ENCODE data around the gene DCC. TPM values are rescaled to one million over a fixed set of nuclear protein-coding genes. Genes with fewer than 3 reads are reported as not detected.
"Not testable (repeated sequence)": the region's sequence is repeated elsewhere in the genome, so short reads cannot be mapped to it uniquely, and the experiment has no call there.

Gene DCC
- total RNA-seq, 1 donor from 2014 or later: not detected

DNA sequence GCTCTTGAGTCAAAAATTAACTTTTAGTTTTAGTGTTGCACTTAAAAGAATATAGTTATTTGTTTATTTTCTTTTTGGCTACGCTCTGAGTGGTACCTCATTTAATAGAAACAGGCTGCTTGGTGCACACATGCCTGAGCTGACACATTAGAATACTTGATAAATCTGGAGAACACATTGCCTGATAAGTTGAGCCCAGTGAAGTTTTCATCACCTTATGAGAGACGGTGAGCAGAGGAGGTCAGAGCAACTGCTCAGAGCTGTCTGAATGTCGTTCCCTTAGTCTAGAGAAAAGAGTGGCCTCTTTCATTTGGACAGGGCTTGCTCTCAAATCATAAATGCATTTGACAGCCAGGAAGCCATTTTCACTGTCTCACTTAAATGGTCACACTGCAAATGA is 1168.5 kb downstream of the DCC start:
- no peak overlapping the region for H3K4me3 ChIP-seq (ENCODE audit: low read depth, low read length)
- DNase-seq (ENCODE audit: low read depth): no peak
- no peak for TF ChIP-seq CTCF (conservative IDR thresholded peaks at IDR 0.05; ENCODE audit: low read depth, low read length)

- DNase-seq (ENCODE audit: low read depth): no peak
- TF ChIP-seq CTCF (conservative IDR thresholded peaks at IDR 0.05; ENCODE audit: low read depth, low read length): no peak
- no peak overlapping the region for H3K4me3 ChIP-seq (ENCODE audit: low read depth, low read length)
Observed at GRCh38 chr18:53509886-53510285, 1169.9 kb downstream of the DCC start.

DNA sequence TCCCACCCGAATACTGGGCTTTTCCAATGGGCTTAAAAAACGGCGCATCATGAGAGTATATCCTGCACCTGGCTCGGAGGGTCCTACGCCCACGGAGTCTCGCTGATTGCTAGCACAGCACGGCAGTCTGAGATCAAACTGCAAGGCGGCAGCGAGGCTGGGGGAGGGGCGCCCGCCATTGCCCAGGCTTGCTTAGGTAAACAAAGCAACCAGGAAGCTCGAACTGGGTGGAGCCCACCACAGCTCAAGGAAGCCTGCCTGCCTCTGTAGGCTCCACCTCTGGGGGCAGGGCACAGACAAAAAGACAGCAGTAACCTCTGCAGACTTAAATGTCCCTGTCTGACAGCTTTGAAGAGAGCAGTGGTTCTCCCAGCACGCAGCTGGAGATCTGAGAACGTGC is 1171.7 kb downstream of the DCC start:
- not testable (repeated sequence) for DNase-seq (ENCODE audit: low read depth); H3K4me3 ChIP-seq (ENCODE audit: low read depth, low read length)

DNA sequence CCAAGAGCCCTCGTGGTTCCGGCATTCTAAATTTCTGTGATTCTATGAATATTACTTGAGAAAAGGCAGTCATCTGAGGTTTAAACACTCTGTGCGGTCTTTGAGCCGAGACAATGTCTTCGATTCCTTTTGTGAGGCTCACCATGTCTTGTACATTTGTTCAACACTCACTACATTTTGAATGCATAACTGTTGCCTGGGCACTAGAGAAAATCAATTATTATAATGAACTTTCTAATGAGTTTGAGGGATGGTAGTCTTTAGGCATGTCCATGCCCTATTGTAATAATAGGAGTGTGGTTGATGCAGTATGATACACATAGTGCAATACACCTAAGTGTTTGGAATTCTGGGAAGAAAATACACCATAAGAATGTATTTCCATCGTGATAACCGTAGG is 1181.1 kb downstream of the DCC start:
- TF ChIP-seq CTCF (conservative IDR thresholded peaks at IDR 0.05; ENCODE audit: low read depth, low read length): no peak
- no peak for DNase-seq (ENCODE audit: low read depth)
- H3K4me3 ChIP-seq (ENCODE audit: low read depth, low read length): no peak overlapping the region

DNA sequence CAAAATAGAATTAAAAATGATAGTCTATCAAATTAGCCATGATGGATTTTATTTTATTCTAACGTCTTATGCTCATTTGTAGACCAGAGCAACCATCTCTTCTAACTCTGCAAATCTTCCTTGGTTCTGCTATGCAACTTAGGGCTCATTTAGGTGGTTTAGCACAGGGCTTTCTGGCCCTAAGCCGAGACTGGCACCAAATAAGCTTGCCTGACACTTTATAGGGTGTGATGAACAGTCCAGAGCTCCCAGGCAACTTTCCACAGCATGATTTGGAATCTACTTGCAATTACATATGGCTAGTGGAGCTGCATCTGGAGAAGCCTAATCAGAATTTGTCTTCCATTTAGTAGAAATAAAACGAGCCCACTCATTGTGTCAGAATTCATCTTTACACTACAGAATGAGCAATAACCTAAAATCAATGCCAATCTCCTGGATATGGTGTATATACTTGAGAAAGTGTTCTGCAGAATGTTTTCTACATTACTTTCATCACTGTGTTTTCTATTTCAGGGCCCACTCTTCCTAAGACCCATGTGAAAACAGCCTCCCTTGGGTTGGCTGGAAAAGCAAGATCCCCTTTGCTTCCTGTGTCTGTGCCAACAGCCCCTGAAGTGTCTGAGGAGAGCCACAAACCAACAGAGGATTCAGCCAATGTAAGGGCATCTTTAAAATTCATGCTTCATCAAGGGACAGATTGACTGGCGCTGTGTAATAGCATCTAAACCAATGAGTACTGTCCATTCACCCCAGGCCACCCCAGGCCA is 1186.3 kb downstream of the DCC start:
- TF ChIP-seq CTCF (conservative IDR thresholded peaks at IDR 0.05; ENCODE audit: low read depth, low read length): no peak
- H3K4me3 ChIP-seq (ENCODE audit: low read depth, low read length): no peak overlapping the region
- DNase-seq (ENCODE audit: low read depth): no peak

DNA sequence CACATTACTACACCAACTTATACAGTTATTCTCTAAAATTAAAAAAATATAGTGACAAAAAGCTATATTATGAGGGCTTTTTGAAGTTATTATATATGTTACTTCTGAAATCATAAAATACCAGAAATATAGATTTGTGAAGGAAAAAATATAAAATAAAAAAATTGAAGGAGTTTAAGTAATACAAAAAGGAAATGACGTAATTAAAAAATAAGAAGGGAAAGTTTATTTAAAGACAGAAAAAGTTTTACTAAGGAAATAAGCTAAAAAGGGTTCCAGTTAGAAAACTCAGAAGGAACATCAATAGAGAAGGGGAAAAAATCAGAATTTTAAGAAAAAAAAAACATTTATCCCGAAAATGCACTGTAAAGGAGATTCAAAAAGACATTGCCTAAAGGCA is 1187.4 kb downstream of the DCC start:
- DNase-seq (ENCODE audit: low read depth): no peak
- TF ChIP-seq CTCF (conservative IDR thresholded peaks at IDR 0.05; ENCODE audit: low read depth, low read length): no peak
- H3K4me3 ChIP-seq (ENCODE audit: low read depth, low read length): no peak overlapping the region

DNA sequence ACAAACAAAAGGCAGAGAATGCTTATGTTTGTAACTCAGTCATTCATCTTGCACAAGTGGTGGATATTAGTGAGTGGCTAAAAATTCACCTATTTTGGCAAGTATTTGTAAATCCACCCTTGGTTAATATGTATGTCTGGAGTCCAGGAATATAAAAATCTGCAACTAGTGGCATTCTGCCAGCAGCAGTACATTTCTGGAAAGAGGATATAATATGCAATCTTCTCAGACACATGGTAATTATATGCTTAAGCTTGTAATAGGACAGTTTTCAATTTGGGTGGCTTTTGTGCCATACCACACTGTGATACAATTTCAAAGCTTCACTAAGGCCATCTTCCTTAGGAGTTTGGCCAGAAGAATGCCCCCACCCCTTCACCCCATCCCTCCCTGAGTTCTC is 1191.2 kb downstream of the DCC start:
- no peak for TF ChIP-seq CTCF (conservative IDR thresholded peaks at IDR 0.05; ENCODE audit: low read depth, low read length)
- DNase-seq (ENCODE audit: low read depth): no peak
- no peak overlapping the region for H3K4me3 ChIP-seq (ENCODE audit: low read depth, low read length)

All from epithelial cell of proximal tubule (primary cell).